HepG2 (cell line): ENCODE results near the gene OGFOD3. TPM values are rescaled to one million over a fixed set of nuclear protein-coding genes. Genes with fewer than 3 reads are reported as not detected.

Experiments used
- ATAC-seq: fragments of 200-7000 bp; cut with Tn5 transposase; 3 replicates; pipeline ENCODE4 v1.9.1; 2020; ENCODE audit warnings: mild to moderate bottlenecking, moderate library complexity
- BruUV-seq: library from RNA; stranded (reverse); fragments of 400-500 nt; replicated peaks from 2 replicates; lab custom pipeline; 2021; lab: Mats Ljungman, UMichigan
- CTCF ChIA-PET: fragments of 300-600 bp; formaldehyde crosslinking; extraction: SDS; loops from one replicate; lab custom pipeline; 2021; ENCODE audit warnings: low total read pairs, inconsistent platforms, low intra/inter-chr PET ratio; lab: Yijun Ruan, JAX
- POLR2A ChIA-PET: fragments of 350-600 bp; sonication (Branson Sonifier 250); formaldehyde crosslinking; loops from one replicate; lab custom pipeline; 2020; ENCODE audit warnings: antibody characterized with exemption, inconsistent platforms; lab: Yijun Ruan, JAX
- DNase-seq: peaks from one replicate; pipeline ENCODE4 v3.0.0-alpha.2; 2015; ENCODE audit warnings: low spot score
- FAIRE-seq: peaks from 3 replicates; lab custom pipeline; 2011; peaks lifted over from hg19 to GRCh38; lab: Jason Lieb, UNC
- H2AFZ ChIP-seq: one replicate; pipeline ENCODE4 v1.6.1; 2011; ENCODE audit warnings: low read length, inconsistent platforms
- H3K27ac ChIP-seq: fragments of 300-600 bp; 3 replicates; pipeline ENCODE4 v1.8.0; 2011; ENCODE audit warnings: mixed run types, mild to moderate bottlenecking, mixed read lengths, low read length, inconsistent platforms; ENCODE audit not compliant: insufficient read depth; ENCODE audit errors: extremely low read length
- H3K27me3 ChIP-seq, 2 experiments: fragments of 200-600 bp in 1 of 2; 2 replicates in 1 of 2; 3 replicates in 1 of 2; pipeline versions ENCODE4 v1.6.0 to v1.8.0; 2011; ENCODE audit warnings: low read length in 2 of 2, mild to moderate bottlenecking in 2 of 2, moderate library complexity in 2 of 2, inconsistent platforms in 1 of 2; ENCODE audit not compliant: insufficient read depth in 2 of 2, control insufficient read depth in 1 of 2
- H3K36me3 ChIP-seq, 2 experiments: fragments of 200-600 bp in 1 of 2; replicated peaks in 1 of 2; 2 replicates in 1 of 2; 3 replicates in 1 of 2; pipeline versions ENCODE4 v1.5.1 to v1.8.0; 2011; ENCODE audit warnings: low read length in 2 of 2, inconsistent platforms in 1 of 2; ENCODE audit not compliant: insufficient read depth in 2 of 2, control insufficient read depth in 1 of 2
- H3K4me1 ChIP-seq: 2 replicates; pipeline ENCODE4 v1.5.1; 2012; ENCODE audit warnings: low read length, inconsistent platforms; ENCODE audit not compliant: insufficient read depth
- H3K4me2 ChIP-seq: 2 replicates; pipeline ENCODE4 v1.6.0; 2011; ENCODE audit warnings: low read depth, low read length, inconsistent platforms
- H3K4me3 ChIP-seq, 3 experiments: fragments of 200-600 bp in 1 of 3; sonication (generic), shearing (Covaris generic) in 1 of 3; replicated peaks in 1 of 3; 2 replicates each; pipeline ENCODE4 v1.5.1; 2011 to 2016; ENCODE audit warnings: low read length in 3 of 3, inconsistent platforms in 2 of 3, low read depth in 2 of 3, mild to moderate bottlenecking in 2 of 3, control low read depth in 1 of 3, mixed read lengths in 1 of 3; ENCODE audit not compliant: insufficient read depth in 1 of 3
- H3K79me2 ChIP-seq: one replicate; pipeline ENCODE4 v1.6.1; 2011; ENCODE audit warnings: low read length, inconsistent platforms; ENCODE audit not compliant: insufficient read depth
- H3K9ac ChIP-seq: 2 replicates; pipeline ENCODE4 v1.6.0; 2011; ENCODE audit warnings: mild to moderate bottlenecking, low read depth, low read length, inconsistent platforms; ENCODE audit not compliant: insufficient read depth
- H3K9me3 ChIP-seq: 2 replicates; pipeline ENCODE4 v1.5.1; 2012; ENCODE audit warnings: mild to moderate bottlenecking, low read length
- H4K20me1 ChIP-seq: 2 replicates; pipeline ENCODE4 v1.6.0; 2011; ENCODE audit warnings: inconsistent platforms, mild to moderate bottlenecking, low read length, moderate library complexity; ENCODE audit not compliant: insufficient read depth
- BRF2 ChIP-seq: sonication (generic); formaldehyde crosslinking; IDR thresholded peaks from 2 replicates; pipeline ENCODE4 v1.8.1; 2022; ENCODE audit warnings: mild to moderate bottlenecking, missing genetic modification reagents
- FOXC1 ChIP-seq: sonication (generic); formaldehyde crosslinking; IDR thresholded peaks from 2 replicates; pipeline ENCODE4 v1.8.0; 2022; ENCODE audit warnings: mild to moderate bottlenecking, missing genetic modification reagents, borderline replicate concordance
- JUNB ChIP-seq: sonication (generic); formaldehyde crosslinking; IDR thresholded peaks from 2 replicates; pipeline ENCODE4 v1.8.0; 2022; ENCODE audit warnings: missing genetic modification reagents, mild to moderate bottlenecking, borderline replicate concordance
- MEIS2 ChIP-seq: sonication (generic); formaldehyde crosslinking; IDR thresholded peaks from 2 replicates; pipeline ENCODE4 v1.9.0; 2021; ENCODE audit warnings: mild to moderate bottlenecking, missing genetic modification reagents
- NFRKB ChIP-seq: fragments of 450-650 bp; IDR thresholded peaks from 2 replicates; pipeline ENCODE4 v1.6.1; 2017
- NONO ChIP-seq, 2 experiments: fragments of 450-650 bp in 1 of 2; sonication (generic) in 1 of 2; formaldehyde crosslinking in 1 of 2; IDR thresholded peaks in 1 of 2; conservative IDR thresholded peaks in 1 of 2; 2 replicates each; pipeline versions ENCODE4 v1.6.1 to v1.8.0; 2017 to 2022; ENCODE audit warnings: mild to moderate bottlenecking in 1 of 2, missing genetic modification reagents in 1 of 2, moderate library complexity in 1 of 2
- PBX2 ChIP-seq: IDR thresholded peaks from 2 replicates; pipeline ENCODE4 v1.6.1; 2016; ENCODE audit warnings: control low read depth
- RAD51 ChIP-seq: fragments of 450-650 bp; IDR thresholded peaks from 2 replicates; pipeline ENCODE4 v1.6.1; 2016; ENCODE audit warnings: borderline replicate concordance
- RARG ChIP-seq: sonication (generic); formaldehyde crosslinking; IDR thresholded peaks from 2 replicates; pipeline ENCODE4 v1.4.0; 2020; ENCODE audit warnings: low read depth, mild to moderate bottlenecking, missing genetic modification reagents
- REPIN1 ChIP-seq: sonication (generic); formaldehyde crosslinking; IDR thresholded peaks from 2 replicates; pipeline ENCODE4 v1.8.0; 2022; ENCODE audit warnings: missing genetic modification reagents, low read depth, mild to moderate bottlenecking, borderline replicate concordance
- REST ChIP-seq, 2 experiments: IDR thresholded peaks; 2 replicates each; pipeline ENCODE4 v1.6.1; 2011 to 2012; ENCODE audit warnings: low read length in 2 of 2, borderline replicate concordance in 1 of 2, low read depth in 1 of 2, mild to moderate bottlenecking in 1 of 2, moderate library complexity in 1 of 2
- SALL1 ChIP-seq: sonication (generic); formaldehyde crosslinking; IDR thresholded peaks from 2 replicates; pipeline ENCODE4 v1.8.0; 2022; ENCODE audit warnings: mild to moderate bottlenecking, missing genetic modification reagents
- TOE1 ChIP-seq: sonication (generic); formaldehyde crosslinking; IDR thresholded peaks from 2 replicates; pipeline ENCODE4 v1.4.0; 2020; ENCODE audit warnings: mild to moderate bottlenecking, missing genetic modification reagents
- TOPORS ChIP-seq: sonication (generic); formaldehyde crosslinking; IDR thresholded peaks from 2 replicates; pipeline ENCODE4 v1.8.0; 2023; ENCODE audit warnings: mild to moderate bottlenecking, missing genetic modification reagents
- ZBTB1 ChIP-seq: sonication (generic); formaldehyde crosslinking; IDR thresholded peaks from 2 replicates; pipeline ENCODE4 v1.4.0; 2020; ENCODE audit warnings: missing genetic modification reagents, borderline replicate concordance
- ZFP41 ChIP-seq: sonication (generic); formaldehyde crosslinking; IDR thresholded peaks from 2 replicates; pipeline ENCODE4 v1.4.0; 2020; ENCODE audit warnings: mild to moderate bottlenecking, missing genetic modification reagents, borderline replicate concordance
- ZNF207 ChIP-seq: fragments of 450-650 bp; IDR thresholded peaks from 2 replicates; pipeline ENCODE4 v1.6.1; 2016; ENCODE audit warnings: antibody characterized with exemption, borderline replicate concordance
- ZNF564 ChIP-seq: sonication (generic); formaldehyde crosslinking; IDR thresholded peaks from 2 replicates; pipeline ENCODE4 v1.8.1; 2023; ENCODE audit warnings: mild to moderate bottlenecking, missing genetic modification reagents
- ZNF577 ChIP-seq: sonication (generic); formaldehyde crosslinking; IDR thresholded peaks from 2 replicates; pipeline ENCODE4 v1.4.0; 2020; ENCODE audit warnings: mild to moderate bottlenecking, low read depth, missing genetic modification reagents, borderline replicate concordance
- WGBS: methylation state at CpG from one replicate; pipeline ENCODE4 v1.1.6; 2017; ENCODE audit warnings: low lambda C conversion rate; 5-methylcytosine and 5-hydroxymethylcytosine counted together
- in situ Hi-C: cut with HindIII; loops from 2 replicates; pipeline ENCODE4 v1.10.0; 2017; ENCODE audit warnings: low pct_unique_long_range_greater_than_20kb; ENCODE audit not compliant: extremely low pct_ligation_motif_present
- intact Hi-C: fragments of 100-400 bp; cut with micrococcal nuclease; formaldehyde crosslinking; loops from one replicate; pipeline ENCODE4 v1.10.0; 2022; ENCODE audit not compliant: unreplicated experiment
- polyA plus RNA-seq, 8 experiments: library from polyadenylated mRNA; depleted of rRNA in 3 of 8; stranded (reverse) in 7 of 8; unstranded in 1 of 8; fragments of >200 nt; fragmentation: Illumina TruSeq in 4 of 8; extraction: Trizol in 4 of 8; gene quantifications; 2 replicates each; pipeline versions ENCODE4 v1.2.1 to v1.2.3, GENCODE V29; 2011 to 2016; ENCODE audit warnings: low read depth in 4 of 8, missing spikeins in 1 of 8, mixed read lengths in 1 of 8; ENCODE audit not compliant: insufficient read depth in 1 of 8
- total RNA-seq, 5 experiments: library from RNA; depleted of rRNA; stranded (reverse); fragments of >200 nt; fragmentation: Illumina TruSeq; extraction: Trizol; gene quantifications; 2 replicates each; pipeline ENCODE4 v1.2.3, GENCODE V29; 2016; ENCODE audit warnings: low read depth in 1 of 5

Gene OGFOD3
- total and polyA plus RNA-seq, 2 of the 13 experiments (the other 11 are each of a cell fraction or from before 2014, with no cell fraction given), result 40.0 to 42.1 TPM

- in situ Hi-C loops, result loop anchor here (5.0 kb wide), 1 partner anchor 35 kb away; no protein-coding TSS in a partner anchor
- H3K4me1 ChIP-seq, result peaks cover 34% of the 10 kb centered on the region
- CTCF ChIA-PET, result no interaction called here
- TF ChIP-seq BRF2 (CRISPR knock-in tag) (no peak), REST (IDR thresholded peaks at IDR 0.05; ENCODE audit: borderline replicate concordance in 1 of 2, low read depth in 1 of 2, low read length in 2 of 2) (peak in 1 of 2 experiments; percentile 76; a peak in 3 of 4 replicates), SALL1 (CRISPR knock-in tag) (no peak), ZNF577 (CRISPR knock-in tag) (no peak), TOPORS (CRISPR knock-in tag) (no peak), PBX2 (CRISPR knock-in tag) (no peak), ZFP41 (CRISPR knock-in tag) (no peak), REPIN1 (CRISPR knock-in tag) (no peak), ZNF564 (CRISPR knock-in tag) (0 out of 2 replicates have a peak, but pooled peaks have one; percentile 17), MEIS2 (CRISPR knock-in tag) (no peak), ZBTB1 (CRISPR knock-in tag) (no peak), ZNF207 (no peak), RAD51 (0 out of 2 replicates have a peak, but pooled peaks have one; percentile 23), TOE1 (CRISPR knock-in tag) (no peak), FOXC1 (CRISPR knock-in tag) (no peak), JUNB (CRISPR knock-in tag) (0 out of 2 replicates have a peak, but pooled peaks have one; percentile 23), NONO (IDR thresholded peaks at IDR 0.05) (0 out of 2 replicates have a peak, but pooled peaks have one; percentile 66), NONO (CRISPR knock-in tag; conservative IDR thresholded peaks at IDR 0.05) (no peak), NFRKB (0 out of 2 replicates have a peak, but pooled peaks have one; percentile 7), RARG (CRISPR knock-in tag) (no peak)
Observed at GRCh38 chr17:82387705-82388106, 30.7 kb downstream of the OGFOD3 start.

More at GRCh38 chr17:82387705-82388106, 30.7 kb downstream of the OGFOD3 start:
- intact Hi-C loops, result loop anchor here (5.0 kb wide), 1 partner anchor 35 kb away; no protein-coding TSS in a partner anchor
- Histone ChIP-seq H3K9ac (no peak overlapping the region), H3K9me3 (no peaks in the 10 kb centered on the region), H3K27ac (no peak overlapping the region), H3K36me3 (peaks cover 6 to 8% of the 10 kb centered on the region in 2 experiments; a peak in 3 of 5 replicates), H3K4me2 (peak overlapping the region; percentile 49; the same call in 1 of the 2 replicates), H3K27me3 (peaks cover 8 to 31% of the 10 kb centered on the region in 2 experiments; a peak in 3 of 5 replicates), H2AFZ (no peak overlapping the region), H3K79me2 (no peaks in the 10 kb centered on the region), H3K4me3 (peak overlapping the region in 1 of 3 experiments; percentile 26; a peak in 1 of 6 replicates), H4K20me1 (no peaks in the 10 kb centered on the region)
- POLR2A ChIA-PET, result interaction anchor here (0.9 to 1.6 kb wide), 5 partner anchors 11 to 31 kb away, joined by 3 to 4 read pairs (median 4); no protein-coding TSS in a partner anchor
- ATAC-seq (no peak), FAIRE-seq (no peak), DNase-seq (no peak)
- WGBS, result 35% methylated on average over 3 of the region's 3 CpGs
- BruUV-seq, result no TSS peak
